NOMO-1 treated with dmso at 0.1 percent for 144 hours (cell line): Measurements from ENCODE around the gene UGT1A8.
"Not testable (repeated sequence)": the region's sequence is repeated elsewhere in the genome, so short reads cannot be mapped to it uniquely, and the experiment has no call there.

Source experiments
- DNase-seq: peaks from one replicate; lab custom pipeline; 2025; ENCODE audit not compliant: unreplicated experiment; lab: John Stamatoyannopoulos, UW

UGT1A8 gene

GRCh38 chr2:233617476-233617875 is at the start of gene UGT1A8:
TSS of gene UGT1A8 (plus strand) at chr2:233617633. CDS start at chr2:233617708, 75 bp downstream.
- DNase-seq = not testable (repeated sequence)

- no peak for DNase-seq
Observed at GRCh38 chr2:233571001-233571400, 46.4 kb upstream of the UGT1A8 start.

GRCh38 chr2:233571462-233571861 is 46.0 kb upstream of the UGT1A8 start:
- no peak for DNase-seq

- DNase-seq = no peak
Observed at GRCh38 chr2:233572468-233572867, 45.0 kb upstream of the UGT1A8 start.

- DNase-seq = not testable (repeated sequence)
Observed at GRCh38 chr2:233577341-233577740, 40.1 kb upstream of the UGT1A8 start.

GRCh38 chr2:233583217-233583965 is 34.0 kb upstream of the UGT1A8 start:
- not testable (repeated sequence) for DNase-seq

- DNase-seq = no peak
Observed at GRCh38 chr2:233584210-233584609, 33.2 kb upstream of the UGT1A8 start.

GRCh38 chr2:233588400-233588799 is 29.0 kb upstream of the UGT1A8 start:
- no peak for DNase-seq

- not testable (repeated sequence) for DNase-seq
Observed at GRCh38 chr2:233592706-233593105, 24.7 kb upstream of the UGT1A8 start.

GRCh38 chr2:233593201-233593600 is 24.2 kb upstream of the UGT1A8 start:
- no peak for DNase-seq

- DNase-seq = no peak
Observed at GRCh38 chr2:233597522-233597921, 19.9 kb upstream of the UGT1A8 start.

- no peak for DNase-seq
Observed at GRCh38 chr2:233598952-233599351, 18.5 kb upstream of the UGT1A8 start.

GRCh38 chr2:233600386-233600785 is 17.0 kb upstream of the UGT1A8 start:
- no peak for DNase-seq

- DNase-seq = no peak
Observed at GRCh38 chr2:233602076-233602475, 15.4 kb upstream of the UGT1A8 start.

GRCh38 chr2:233603520-233603919 is 13.9 kb upstream of the UGT1A8 start:
- no peak for DNase-seq

- no peak for DNase-seq
Observed at GRCh38 chr2:233604826-233605225, 12.6 kb upstream of the UGT1A8 start.

GRCh38 chr2:233605680-233606079 is 11.8 kb upstream of the UGT1A8 start:
- DNase-seq = no peak

GRCh38 chr2:233611284-233611683 is 6.1 kb upstream of the UGT1A8 start:
- no peak for DNase-seq

- no peak for DNase-seq
Observed at GRCh38 chr2:233620204-233620603, 2.8 kb downstream of the UGT1A8 start.

- not testable (repeated sequence) for DNase-seq
Observed at GRCh38 chr2:233621863-233622262, 4.4 kb downstream of the UGT1A8 start.

GRCh38 chr2:233627331-233628025 is 10.0 kb downstream of the UGT1A8 start:
- DNase-seq = no peak

- not testable (repeated sequence) for DNase-seq
Observed at GRCh38 chr2:233636306-233636705, 18.9 kb downstream of the UGT1A8 start, which contains the start of gene UGT1A10. TSS of gene UGT1A10 (plus strand) at chr2:233636448. CDS start at chr2:233636523, 75 bp downstream.
